ENCODE measurements around the gene IFNA1. TPM values are rescaled to one million over a fixed set of nuclear protein-coding genes. Genes with fewer than 3 reads are reported as not detected.

Gene IFNA1
- total RNA-seq (2022; extraction: Qiagen RNA extraction): not detected in 5 replicates

GRCh38 chr9:21440139-21440538 is at the start of gene IFNA1:
Gene IFNA1, plus strand, starts transcription at chr9:21440439. Its CDS starts 69 bp downstream, at chr9:21440508.

DNA sequence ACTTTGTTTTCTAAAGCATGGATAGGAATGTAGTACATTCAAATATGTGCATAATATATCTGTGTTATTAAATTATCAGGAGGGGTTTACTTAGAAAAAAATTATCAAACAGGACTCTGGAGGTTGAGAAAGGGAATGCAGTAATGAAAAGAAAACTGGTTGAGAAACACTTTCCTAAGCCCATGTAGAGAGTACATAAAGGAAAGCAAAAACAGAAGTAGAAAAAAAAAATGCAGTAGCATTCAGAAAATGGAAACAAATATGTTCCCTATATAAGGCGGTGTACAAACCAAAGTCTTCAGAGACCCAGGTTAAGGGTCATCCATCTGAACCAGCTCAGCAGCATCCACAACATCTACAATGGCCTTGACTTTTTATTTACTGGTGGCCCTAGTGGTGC is 31.4 kb upstream of the IFNA1 start, which contains the start of gene IFNA8:
IFNA8 (plus strand) TSS at position 301 of the 400 bp plus-strand sequence; CDS start at position 361, 60 bp downstream.

GRCh38 chr9:21482213-21482612 is 42.0 kb downstream of the IFNA1 start, which contains the start of gene IFNE:
Gene IFNE, minus strand, starts transcription at chr9:21482313. Its CDS starts 619 bp downstream, at chr9:21481694.

Other genes starting within 250 kb of the IFNA1 start
- not detected in 5 replicates for gene IFNA7, start 238.2 kb upstream of the IFNA1 start, total RNA-seq (2022; extraction: Qiagen RNA extraction)
- not detected in 5 replicates for gene IFNA10, start 233.3 kb upstream of the IFNA1 start, total RNA-seq (2022; extraction: Qiagen RNA extraction)
- not detected in 5 replicates for gene IFNA16, start 223.1 kb upstream of the IFNA1 start, total RNA-seq (2022; extraction: Qiagen RNA extraction)
- gene IFNA17, start 212.2 kb upstream of the IFNA1 start, total RNA-seq (2022; extraction: Qiagen RNA extraction): not detected in 5 replicates
- gene IFNA14, start 200.4 kb upstream of the IFNA1 start, total RNA-seq (2022; extraction: Qiagen RNA extraction): not detected in 5 replicates
- gene IFNA5, start 135.1 kb upstream of the IFNA1 start, total RNA-seq (2022; extraction: Qiagen RNA extraction): not detected in 5 replicates
- gene KLHL9, start 105.0 kb upstream of the IFNA1 start, total RNA-seq (2022; extraction: Qiagen RNA extraction): 15.3 to 21.4 TPM (median 19.5 TPM) in 5 replicates
- gene IFNA6, start 89.6 kb upstream of the IFNA1 start, total RNA-seq (2022; extraction: Qiagen RNA extraction): not detected in 5 replicates
- not detected in 5 replicates for gene IFNA13, start 72.4 kb upstream of the IFNA1 start, total RNA-seq (2022; extraction: Qiagen RNA extraction)
- gene IFNA2, start 55.0 kb upstream of the IFNA1 start, total RNA-seq (2022; extraction: Qiagen RNA extraction): not detected in 5 replicates
- not detected in 5 replicates for gene IFNA8, start 31.3 kb upstream of the IFNA1 start, total RNA-seq (2022; extraction: Qiagen RNA extraction)
- gene IFNE, start 41.9 kb downstream of the IFNA1 start, total RNA-seq (2022; extraction: Qiagen RNA extraction): 0.49 to 0.83 TPM (median 0.73 TPM) in 5 replicates

Measured in A549 treated with dexamethasone at 1 μM for 4 hours (cell line).